IMR-90 (cell line): ENCODE results near the gene MON2. TPM values are rescaled to one million over a fixed set of nuclear protein-coding genes. Genes with fewer than 3 reads are reported as not detected.

Source experiments
- ATAC-seq: fragments of 200-7000 bp; cut with Tn5 transposase; 2 replicates; pipeline ENCODE4 v1.9.1; 2020; ENCODE audit warnings: low read depth, mild to moderate bottlenecking, moderate library complexity
- BruUV-seq: library from RNA; stranded (reverse); fragments of 400-500 nt; replicated peaks from 2 replicates; lab custom pipeline; 2021; lab: Mats Ljungman, UMichigan
- CTCF ChIA-PET: fragments of 300-600 bp; formaldehyde crosslinking; extraction: SDS; loops from one replicate; lab custom pipeline; 2021; ENCODE audit warnings: antibody characterized with exemption; lab: Yijun Ruan, JAX
- POLR2A ChIA-PET: fragments of 300-600 bp; sonication (Branson Sonifier 250); formaldehyde crosslinking; loops from one replicate; lab custom pipeline; 2022; ENCODE audit warnings: antibody characterized with exemption; ENCODE audit not compliant: unreplicated experiment; lab: Charles Lee
- DNase-seq: peaks from one replicate; pipeline ENCODE4 v3.0.0; 2013
- H2AFZ ChIP-seq: replicated peaks from 2 replicates; pipeline ENCODE3; 2013; ENCODE audit warnings: low read length, mild to moderate bottlenecking; ENCODE audit not compliant: poor library complexity
- H2AK5ac ChIP-seq: 2 replicates; pipeline ENCODE4 v1.6.1; 2013; ENCODE audit warnings: low read depth, low read length, inconsistent platforms
- H2AK9ac ChIP-seq: replicated peaks from 2 replicates; pipeline ENCODE3; 2013; ENCODE audit warnings: mild to moderate bottlenecking, low read depth, low read length, moderate library complexity; ENCODE audit not compliant: poor library complexity
- H2BK120ac ChIP-seq: 2 replicates; pipeline ENCODE4 v1.6.1; 2013; ENCODE audit warnings: low read depth, low read length, inconsistent platforms
- H2BK15ac ChIP-seq: 3 replicates; pipeline ENCODE4 v1.6.1; 2013; ENCODE audit warnings: low read depth, low read length, inconsistent platforms
- H2BK20ac ChIP-seq: 2 replicates; pipeline ENCODE4 v1.6.1; 2013; ENCODE audit warnings: low read depth, mild to moderate bottlenecking, inconsistent platforms, low read length, moderate library complexity
- H2BK5ac ChIP-seq: 2 replicates; pipeline ENCODE4 v1.6.1; 2013; ENCODE audit warnings: mild to moderate bottlenecking, low read depth, low read length, inconsistent platforms; ENCODE audit not compliant: poor library complexity, severe bottlenecking
- H3K14ac ChIP-seq: replicated peaks from 2 replicates; pipeline ENCODE4 v1.6.1; 2013; ENCODE audit warnings: low read depth, low read length, inconsistent platforms
- H3K18ac ChIP-seq: 2 replicates; pipeline ENCODE4 v1.6.1; 2013; ENCODE audit warnings: low read depth, low read length, control low read depth
- H3K23ac ChIP-seq: 2 replicates; pipeline ENCODE4 v1.6.1; 2013; ENCODE audit warnings: low read depth, low read length, inconsistent platforms
- H3K27ac ChIP-seq: 2 replicates; pipeline ENCODE4 v1.5.1; 2013; ENCODE audit warnings: mild to moderate bottlenecking, control low read depth, low read length; ENCODE audit not compliant: insufficient read depth
- H3K27me3 ChIP-seq: 2 replicates; pipeline ENCODE4 v1.6.1; 2013; ENCODE audit warnings: low read length; ENCODE audit not compliant: control insufficient read depth, insufficient read depth
- H3K36me3 ChIP-seq: 2 replicates; pipeline ENCODE4 v1.6.1; 2013; ENCODE audit warnings: low read length, mixed read lengths; ENCODE audit not compliant: control insufficient read depth, insufficient read depth
- H3K4ac ChIP-seq: 2 replicates; pipeline ENCODE4 v1.6.1; 2013; ENCODE audit warnings: low read depth, low read length, inconsistent platforms
- H3K4me1 ChIP-seq: 2 replicates; pipeline ENCODE4 v1.6.1; 2013; ENCODE audit warnings: low read length, mixed read lengths; ENCODE audit not compliant: control insufficient read depth, insufficient read depth
- H3K4me2 ChIP-seq: 2 replicates; pipeline ENCODE4 v1.6.1; 2013; ENCODE audit warnings: low read depth, mild to moderate bottlenecking, control low read depth, low read length, moderate library complexity
- H3K4me3 ChIP-seq: 2 replicates; pipeline ENCODE4 v1.5.1; 2013; ENCODE audit warnings: low read depth, mild to moderate bottlenecking, control low read depth, low read length, moderate library complexity; ENCODE audit not compliant: insufficient read depth
- H3K56ac ChIP-seq: 2 replicates; pipeline ENCODE4 v1.6.1; 2013; ENCODE audit warnings: low read length, inconsistent platforms; ENCODE audit not compliant: insufficient read depth; ENCODE audit errors: extremely low read depth
- H3K79me1 ChIP-seq, 2 experiments: 2 replicates each; pipeline ENCODE4 v1.6.1; 2013; ENCODE audit warnings: low read length in 2 of 2, inconsistent platforms in 1 of 2, low read depth in 1 of 2
- H3K9ac ChIP-seq: 2 replicates; pipeline ENCODE4 v1.6.1; 2013; ENCODE audit warnings: low read depth, low read length, control low read depth
- H3K9me1 ChIP-seq: 2 replicates; pipeline ENCODE4 v1.6.1; 2013; ENCODE audit warnings: low read length, inconsistent platforms; ENCODE audit not compliant: insufficient read depth
- H3K9me3 ChIP-seq: 2 replicates; pipeline ENCODE4 v1.6.1; 2013; ENCODE audit warnings: low read length; ENCODE audit not compliant: control insufficient read depth, insufficient read depth
- H4K20me1 ChIP-seq: 2 replicates; pipeline ENCODE4 v1.6.1; 2013; ENCODE audit warnings: low read length, inconsistent platforms; ENCODE audit not compliant: insufficient read depth
- H4K5ac ChIP-seq: 2 replicates; pipeline ENCODE4 v1.6.1; 2013; ENCODE audit warnings: mild to moderate bottlenecking, low read depth, low read length, control low read depth
- H4K8ac ChIP-seq, 2 experiments: 2 replicates each; pipeline ENCODE4 v1.6.1; 2013; ENCODE audit warnings: low read depth in 2 of 2, low read length in 2 of 2, control low read depth in 1 of 2, inconsistent platforms in 1 of 2
- H4K91ac ChIP-seq: 2 replicates; pipeline ENCODE4 v1.6.1; 2013; ENCODE audit warnings: low read depth, low read length, inconsistent platforms; ENCODE audit not compliant: insufficient read depth
- BHLHE40 ChIP-seq: fragments of 150-350 bp; IDR thresholded peaks from 2 replicates; pipeline ENCODE4 v1.6.1; 2016; ENCODE audit warnings: mild to moderate bottlenecking, low read depth, low read length
- CEBPB ChIP-seq: IDR thresholded peaks from 2 replicates; pipeline ENCODE4 v1.6.1; 2012; ENCODE audit warnings: low read depth, low read length, improper control_type of control experiment
- FOS ChIP-seq: fragments of 150-350 bp; IDR thresholded peaks from 2 replicates; pipeline ENCODE4 v1.6.1; 2016; ENCODE audit warnings: low read depth, low read length
- MXI1 ChIP-seq: IDR thresholded peaks from 2 replicates; pipeline ENCODE4 v1.6.1; 2012; ENCODE audit warnings: low read depth, mild to moderate bottlenecking, low read length, moderate library complexity, borderline replicate concordance
- WGBS, 2 experiments: methylation state at CpG; one replicate each; pipeline versions ENCODE4 v1.1.5 to v1.1.7; 2013; ENCODE audit warnings: missing lambda C conversion rate in 2 of 2; ENCODE audit not compliant: insufficient read length in 1 of 2; ENCODE audit errors: extremely low coverage in 2 of 2; 5-methylcytosine and 5-hydroxymethylcytosine counted together
- dilution Hi-C: fragments of 300-500 bp; cut with HindIII; formaldehyde crosslinking; loops from one replicate; pipeline ENCODE4 v1.14.3; 2018; ENCODE audit warnings: low sequenced_read_pairs; ENCODE audit not compliant: unreplicated experiment
- in situ Hi-C: fragments of 300-500 bp; cut with MboI; formaldehyde crosslinking; loops from 3 replicates; pipeline ENCODE4 v1.14.3; 2019; ENCODE audit warnings: low sequenced_read_pairs, inconsistent platforms, mixed read lengths
- intact Hi-C: fragments of 100-400 bp; cut with micrococcal nuclease; formaldehyde crosslinking; loops from 2 replicates; pipeline ENCODE4 v1.10.0; 2022
- polyA plus RNA-seq, 3 experiments: library from polyadenylated mRNA; depleted of rRNA; stranded (reverse); fragments of >200 nt; gene quantifications; 2 replicates each; pipeline ENCODE4 v1.2.3, GENCODE V29; 2012; ENCODE audit warnings: low replicate concordance in 1 of 3
- total RNA-seq: library from RNA; depleted of rRNA; stranded (reverse); fragments of >200 nt; gene quantifications from 2 replicates; pipeline ENCODE4 v1.2.3, GENCODE V29; 2012

Gene MON2
- total and polyA plus RNA-seq, 2 of the 4 experiments (the other 2 are of a cell fraction), result 13.2 to 39.3 TPM

DNA sequence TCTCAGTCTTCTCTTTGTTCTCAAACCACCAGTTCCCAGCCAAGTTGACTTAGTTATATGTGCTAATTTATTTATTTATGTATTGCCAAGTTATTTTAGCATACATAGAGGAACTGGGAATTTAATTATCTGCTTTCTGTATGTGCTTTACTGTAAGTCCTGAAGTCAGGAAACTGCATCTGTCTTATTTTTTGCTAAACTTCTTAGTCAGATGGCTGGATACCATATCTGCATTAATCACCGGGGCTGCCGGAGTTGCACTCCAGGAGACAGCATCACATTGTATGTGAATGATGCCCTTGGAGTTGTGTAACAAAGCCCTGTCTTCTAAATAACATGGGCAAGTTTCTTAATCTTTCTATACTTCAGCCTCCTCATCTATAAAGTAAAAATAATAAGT lies 96.2 kb downstream of the MON2 start:
- H3K56ac ChIP-seq, result no peak overlapping the region
- no peaks in the 10 kb centered on the region for H3K79me1 ChIP-seq
- POLR2A ChIA-PET, result no interaction called here
- dilution Hi-C loops (no loop called here), in situ Hi-C loops (no loop called here), intact Hi-C loops (no loop called here)
- no peak overlapping the region for H2BK15ac ChIP-seq
- H4K91ac ChIP-seq, result no peak overlapping the region
- no peak overlapping the region for H2BK120ac ChIP-seq
- H3K9me1 ChIP-seq, result no peaks in the 10 kb centered on the region
- no peak overlapping the region for H2AK5ac ChIP-seq
- H3K23ac ChIP-seq, result no peak overlapping the region
- no peak overlapping the region for H4K5ac ChIP-seq
- H3K27ac ChIP-seq, result no peak overlapping the region
- H3K4me1 ChIP-seq, result no peaks in the 10 kb centered on the region
- no TSS peak for BruUV-seq
- no CpG with 5 or more reads among the region's 2 CpGs for WGBS, 2 experiments
- no peak overlapping the region for H2BK5ac ChIP-seq
- peaks cover 17% of the 10 kb centered on the region for H3K36me3 ChIP-seq
- no peaks in the 10 kb centered on the region for H3K27me3 ChIP-seq
- no peak overlapping the region for H3K18ac ChIP-seq
- ATAC-seq (peak; percentile 67), DNase-seq (peak; percentile 61)
- no peak overlapping the region for H3K4me2 ChIP-seq
- H3K4ac ChIP-seq, result no peak overlapping the region
- H3K4me3 ChIP-seq, result no peak overlapping the region
- no peak overlapping the region for H2AFZ ChIP-seq
- no peaks in the 10 kb centered on the region for H3K9me3 ChIP-seq
- CTCF ChIA-PET, result no interaction called here
- H4K20me1 ChIP-seq, result no peaks in the 10 kb centered on the region
- H4K8ac ChIP-seq, result no peak overlapping the region
- no peak overlapping the region for H3K9ac ChIP-seq
- TF ChIP-seq MXI1, result no peak
- TF ChIP-seq BHLHE40, result no peak
- peak; percentile 59 for TF ChIP-seq CEBPB
- no peak for TF ChIP-seq FOS
- no peak overlapping the region for H2AK9ac ChIP-seq
- no peak overlapping the region for H2BK20ac ChIP-seq
- no peak overlapping the region for H3K14ac ChIP-seq
